Stimulated activated naive CD8-positive, alpha-beta T cell treated with anti-CD3 and anti-CD28 coated beads, Interleukin-15, amount 100 ng/mL, for 72 hours (primary cell): ENCODE results near the gene SYT12.

ENCODE experiments used
- ATAC-seq: fragments of 150-1000 bp; cut with Tn5 transposase; 2 replicates; pipeline ENCODE4 v1.10.0; 2021; ENCODE audit warnings: mild to moderate bottlenecking, moderate library complexity
- DNase-seq, 2 donors: peaks; one replicate each; pipeline ENCODE4 v3.0.0; 2021 to 2022
- H3K27ac Mint-ChIP-seq, 2 donors: one replicate each; pipeline ENCODE4 v1.8.0; 2022; ENCODE audit warnings: mild to moderate bottlenecking in 2 of 2, mixed read lengths in 2 of 2, moderate library complexity in 2 of 2
- H3K27me3 Mint-ChIP-seq: one replicate; pipeline ENCODE4 v1.8.0; 2022; ENCODE audit warnings: mixed read lengths
- H3K4me1 Mint-ChIP-seq: one replicate; pipeline ENCODE4 v1.8.0; 2022; ENCODE audit warnings: mild to moderate bottlenecking, mixed read lengths
- H3K4me3 Mint-ChIP-seq, 2 donors: one replicate each; pipeline ENCODE4 v1.8.0; 2022; ENCODE audit warnings: mild to moderate bottlenecking in 2 of 2, mixed read lengths in 2 of 2, moderate library complexity in 1 of 2
- H3K9me3 Mint-ChIP-seq, 2 donors: one replicate each; pipeline ENCODE4 v1.8.0; 2022; ENCODE audit warnings: mixed read lengths in 2 of 2

Gene SYT12

DNA sequence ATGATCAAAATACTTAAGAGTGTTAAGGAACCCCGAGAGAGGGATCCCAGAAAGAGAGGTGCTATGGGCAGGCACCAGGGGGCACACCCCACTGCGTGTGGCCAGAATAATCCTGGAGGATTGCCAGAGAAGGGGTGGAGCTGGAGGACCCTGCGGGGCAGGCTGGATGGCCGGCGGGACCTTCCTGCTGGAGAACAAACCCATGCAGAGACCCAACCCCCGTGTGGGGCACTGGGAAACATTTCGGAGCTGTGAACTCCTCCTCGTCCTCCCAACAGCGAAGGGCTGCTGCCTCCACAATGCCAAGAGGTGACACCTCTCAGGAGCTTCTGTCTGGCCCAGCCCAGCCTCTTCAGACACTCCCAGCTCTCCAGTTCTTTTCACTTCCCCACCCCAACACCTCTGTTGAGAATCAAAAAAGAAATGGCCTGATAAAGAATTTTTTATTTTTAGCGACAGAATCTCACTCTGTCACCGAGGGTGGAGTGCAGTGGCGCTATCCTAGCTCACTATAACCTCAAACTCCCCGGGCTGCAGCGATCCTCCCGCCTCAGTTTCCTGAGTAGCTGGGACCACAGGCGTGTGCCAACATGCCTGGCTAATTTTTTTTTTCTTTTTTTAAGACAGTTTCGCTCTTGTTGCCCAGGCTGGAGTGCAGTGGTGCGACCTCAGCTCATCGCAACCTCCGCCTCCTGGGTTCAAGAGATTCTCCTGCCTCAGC is 59.3 kb downstream of the SYT12 start:
- peak; percentile 6 for ATAC-seq
- peak in 1 of 2 donors; percentile 18 for DNase-seq
- peaks cover 17% of the 10 kb centered on the region for H3K27me3 Mint-ChIP-seq
- peak overlapping the region in 1 of 2 donors; percentile 19 for H3K27ac Mint-ChIP-seq
- no peaks in the 10 kb centered on the region for H3K9me3 Mint-ChIP-seq
- peaks cover 27% of the 10 kb centered on the region for H3K4me1 Mint-ChIP-seq
- peak overlapping the region; percentile 70 to 79 for H3K4me3 Mint-ChIP-seq

DNA sequence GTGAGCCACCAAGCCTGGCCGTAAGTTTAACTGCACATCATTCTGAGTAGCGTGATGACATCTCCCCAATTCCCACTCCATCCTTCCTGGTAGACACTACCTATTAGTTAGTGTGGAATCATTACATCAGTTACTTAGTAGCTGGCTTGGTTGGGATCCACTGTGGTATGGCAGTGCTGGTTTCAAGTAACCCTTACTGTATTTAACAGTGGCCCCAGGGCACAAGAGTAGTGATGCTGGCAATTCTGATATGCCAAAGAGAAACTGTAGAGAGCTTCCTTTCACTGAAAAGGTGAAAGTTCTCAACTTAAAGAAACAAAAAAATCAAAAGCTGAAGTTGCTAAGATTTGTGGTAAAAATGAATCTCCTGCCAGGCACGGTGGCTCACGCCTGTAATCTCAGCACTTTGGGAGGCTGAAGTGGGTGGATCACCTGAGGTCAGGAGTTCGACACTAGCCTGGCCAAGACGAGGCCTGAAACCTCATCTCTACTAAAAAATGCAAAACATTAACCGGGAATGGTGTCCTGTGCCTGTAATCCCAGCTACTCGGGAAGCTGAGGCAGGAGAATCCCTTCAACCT is 60.9 kb downstream of the SYT12 start:
- Mint-ChIP-seq H3K27me3 (peaks cover 17% of the 10 kb centered on the region), H3K4me3 (no peak overlapping the region), H3K4me1 (peaks cover 20% of the 10 kb centered on the region), H3K9me3 (no peaks in the 10 kb centered on the region), H3K27ac (no peak overlapping the region)
- ATAC-seq (no peak), DNase-seq (no peak)

DNA sequence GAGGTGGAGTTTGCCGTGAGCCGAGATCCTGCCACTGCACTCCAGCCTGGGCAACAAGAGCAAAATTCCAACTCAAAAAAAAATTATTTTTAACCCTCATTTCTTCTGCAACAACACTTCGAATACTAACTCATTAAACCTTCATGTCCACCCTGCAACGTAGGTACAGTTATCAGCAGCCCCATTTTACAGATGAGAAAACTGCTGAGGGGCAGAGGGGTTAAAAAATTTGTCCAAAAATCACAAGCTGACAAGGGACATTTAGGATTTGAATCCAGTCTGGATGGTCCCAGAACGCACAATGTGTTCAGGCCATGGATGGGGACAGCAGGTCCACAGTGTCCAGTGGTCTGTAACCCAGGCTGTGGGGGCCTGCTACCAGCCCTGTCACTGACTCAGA is 62.7 kb downstream of the SYT12 start:
- H3K27me3 Mint-ChIP-seq, result peaks cover 17% of the 10 kb centered on the region
- H3K4me3 Mint-ChIP-seq, result no peak overlapping the region
- no peak for DNase-seq
- H3K4me1 Mint-ChIP-seq, result peaks cover 14% of the 10 kb centered on the region
- H3K9me3 Mint-ChIP-seq, result no peaks in the 10 kb centered on the region
- no peak overlapping the region for H3K27ac Mint-ChIP-seq
- ATAC-seq, result no peak

DNA sequence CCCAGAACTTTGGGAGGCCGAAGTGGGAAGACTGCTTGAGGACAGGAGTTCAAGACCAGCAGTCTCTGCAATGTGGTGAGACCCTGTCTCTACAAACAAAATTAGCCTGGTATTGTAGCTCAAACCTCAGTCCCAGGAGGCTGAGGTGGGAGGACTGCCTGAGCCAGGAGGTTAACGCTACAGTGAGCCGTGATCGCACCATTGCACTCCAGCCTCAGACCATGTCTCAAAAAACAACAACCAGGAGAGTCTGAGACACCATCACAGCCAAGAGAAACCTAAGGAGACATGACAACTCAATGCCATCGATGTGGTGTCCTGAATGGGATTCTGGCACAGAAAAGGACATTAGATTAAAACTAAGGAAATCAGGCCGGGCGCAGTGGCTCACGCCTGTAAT is 67.8 kb downstream of the SYT12 start:
- H3K4me3 Mint-ChIP-seq, result no peak overlapping the region
- DNase-seq, result no peak
- no peaks in the 10 kb centered on the region for H3K9me3 Mint-ChIP-seq

DNA sequence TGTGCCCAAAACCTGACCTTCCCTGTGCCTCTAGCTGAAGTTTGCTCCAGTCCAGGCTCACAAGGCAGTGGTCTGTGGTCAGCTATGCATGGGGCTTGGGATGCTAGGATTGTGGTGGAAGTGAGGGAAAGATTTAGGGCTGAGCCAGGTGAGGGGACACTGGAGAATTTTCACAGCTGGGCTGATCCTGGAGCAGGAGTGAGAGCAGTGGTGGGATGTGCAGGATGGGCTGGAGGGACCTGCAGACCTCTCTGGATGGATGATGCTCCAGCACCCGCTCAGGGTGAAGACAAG is 72.2 kb downstream of the SYT12 start:
- DNase-seq (no peak), ATAC-seq (no peak)
- Mint-ChIP-seq H3K4me1 (peaks cover 10% of the 10 kb centered on the region), H3K27me3 (no peaks in the 10 kb centered on the region), H3K4me3 (no peak overlapping the region), H3K27ac (no peak overlapping the region), H3K9me3 (no peaks in the 10 kb centered on the region)

More for the DNA sequence above, 67.8 kb downstream of the SYT12 start:
- H3K27me3 Mint-ChIP-seq, result no peaks in the 10 kb centered on the region
- H3K27ac Mint-ChIP-seq, result no peak overlapping the region
- H3K4me1 Mint-ChIP-seq, result no peaks in the 10 kb centered on the region
- no peak for ATAC-seq

DNA sequence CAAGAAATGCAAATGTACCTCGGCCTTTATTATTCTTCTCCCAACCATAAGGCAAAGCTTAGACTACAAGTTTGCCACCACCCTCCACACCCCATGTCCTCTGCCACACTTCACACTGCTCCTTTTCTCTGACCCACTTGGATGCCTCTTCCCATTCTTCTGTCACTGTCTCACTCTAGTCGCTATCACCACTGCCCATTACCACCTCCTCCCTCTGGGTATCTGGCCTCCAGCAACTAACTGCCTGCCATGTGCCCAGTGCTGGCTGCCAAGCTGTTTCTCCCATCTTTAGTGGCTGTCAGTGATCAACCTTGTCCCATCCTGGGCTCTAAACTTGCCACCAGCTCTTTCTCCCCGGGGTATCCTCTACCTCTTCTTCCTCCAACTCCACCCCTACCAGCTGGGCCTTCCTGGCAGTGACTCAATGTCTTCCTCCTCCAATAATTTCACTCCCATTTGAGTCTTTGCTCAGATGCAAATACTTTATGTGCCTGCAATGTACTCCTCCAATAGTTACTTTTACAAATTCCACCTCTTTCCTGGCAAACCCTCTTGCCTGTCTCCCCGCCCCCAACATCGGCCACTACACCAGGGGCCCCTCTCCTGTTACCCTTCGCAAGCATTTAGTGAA is 76.0 kb downstream of the SYT12 start:
- no peak for ATAC-seq
- peaks cover 28% of the 10 kb centered on the region for H3K4me1 Mint-ChIP-seq
- peak overlapping the region in 1 of 2 donors; percentile 59 for H3K27ac Mint-ChIP-seq
- H3K4me3 Mint-ChIP-seq, result no peak overlapping the region
- no peak for DNase-seq
- no peaks in the 10 kb centered on the region for H3K9me3 Mint-ChIP-seq
- H3K27me3 Mint-ChIP-seq, result no peaks in the 10 kb centered on the region

DNA sequence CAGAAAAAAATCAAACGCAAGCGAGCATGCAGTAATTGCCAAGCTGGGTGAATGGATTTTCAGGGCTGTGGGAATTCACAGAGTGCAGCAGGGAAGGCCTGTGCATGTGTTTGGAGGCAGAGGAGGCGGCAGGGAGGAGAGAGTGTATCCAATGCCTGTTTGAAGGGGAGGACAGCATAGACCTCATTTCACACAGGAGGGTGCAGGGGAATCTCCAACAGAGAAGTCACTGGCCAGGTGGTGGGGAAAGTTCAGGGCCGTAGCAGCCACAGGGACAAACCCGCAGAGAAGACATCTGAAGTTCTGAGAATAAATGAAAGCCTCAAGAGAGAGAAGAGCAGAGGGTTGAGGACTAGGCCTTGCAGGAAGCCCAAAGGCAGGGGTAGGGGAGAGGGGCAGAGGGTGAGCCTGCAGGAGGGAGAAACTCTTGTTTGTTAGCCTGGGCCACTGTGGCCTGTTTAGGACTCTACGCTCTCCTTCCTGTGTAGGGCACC is 76.9 kb downstream of the SYT12 start:
- Mint-ChIP-seq H3K27ac (peak overlapping the region; percentile 82 to 84), H3K27me3 (no peaks in the 10 kb centered on the region), H3K9me3 (no peaks in the 10 kb centered on the region), H3K4me3 (peak overlapping the region in 1 of 2 donors; percentile 37), H3K4me1 (peaks cover 38% of the 10 kb centered on the region)
- peak; percentile 66 for ATAC-seq
- peak in 1 of 2 donors; percentile 16 for DNase-seq
